GM20431 (cell line): ENCODE measurements around the gene APOE.
"Not testable (repeated sequence)": the region's sequence is repeated elsewhere in the genome, so short reads cannot be mapped to it uniquely, and the experiment has no call there.

ENCODE experiments used
- in situ Hi-C: fragments of 300-500 bp; cut with MseI, MboI; formaldehyde crosslinking; loops from one replicate; pipeline ENCODE4 v1.15.0; 2020; ENCODE audit warnings: low sequenced_read_pairs; ENCODE audit not compliant: unreplicated experiment

APOE gene

DNA sequence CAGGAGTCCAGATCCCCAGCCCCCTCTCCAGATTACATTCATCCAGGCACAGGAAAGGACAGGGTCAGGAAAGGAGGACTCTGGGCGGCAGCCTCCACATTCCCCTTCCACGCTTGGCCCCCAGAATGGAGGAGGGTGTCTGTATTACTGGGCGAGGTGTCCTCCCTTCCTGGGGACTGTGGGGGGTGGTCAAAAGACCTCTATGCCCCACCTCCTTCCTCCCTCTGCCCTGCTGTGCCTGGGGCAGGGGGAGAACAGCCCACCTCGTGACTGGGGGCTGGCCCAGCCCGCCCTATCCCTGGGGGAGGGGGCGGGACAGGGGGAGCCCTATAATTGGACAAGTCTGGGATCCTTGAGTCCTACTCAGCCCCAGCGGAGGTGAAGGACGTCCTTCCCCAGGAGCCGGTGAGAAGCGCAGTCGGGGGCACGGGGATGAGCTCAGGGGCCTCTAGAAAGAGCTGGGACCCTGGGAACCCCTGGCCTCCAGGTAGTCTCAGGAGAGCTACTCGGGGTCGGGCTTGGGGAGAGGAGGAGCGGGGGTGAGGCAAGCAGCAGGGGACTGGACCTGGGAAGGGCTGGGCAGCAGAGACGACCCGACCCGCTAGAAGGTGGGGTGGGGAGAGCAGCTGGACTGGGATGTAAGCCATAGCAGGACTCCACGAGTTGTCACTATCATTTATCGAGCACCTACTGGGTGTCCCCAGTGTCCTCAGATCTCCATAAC is at the start of gene APOE:
TSS of gene APOE (plus strand) at position 360 of the 724 bp plus-strand sequence. CDS start 829 bp downstream, outside the sequence.
- in situ Hi-C loops = loop anchor here (10.0 kb wide), 1 partner anchor 49 kb away; the partner anchor contains the start of gene CLPTM1

- in situ Hi-C loops = no loop called here
Observed at GRCh38 chr19:44856421-44857083, 49.0 kb upstream of the APOE start.

GRCh38 chr19:44857837-44858236 is 47.8 kb upstream of the APOE start:
- in situ Hi-C loops = no loop called here

DNA sequence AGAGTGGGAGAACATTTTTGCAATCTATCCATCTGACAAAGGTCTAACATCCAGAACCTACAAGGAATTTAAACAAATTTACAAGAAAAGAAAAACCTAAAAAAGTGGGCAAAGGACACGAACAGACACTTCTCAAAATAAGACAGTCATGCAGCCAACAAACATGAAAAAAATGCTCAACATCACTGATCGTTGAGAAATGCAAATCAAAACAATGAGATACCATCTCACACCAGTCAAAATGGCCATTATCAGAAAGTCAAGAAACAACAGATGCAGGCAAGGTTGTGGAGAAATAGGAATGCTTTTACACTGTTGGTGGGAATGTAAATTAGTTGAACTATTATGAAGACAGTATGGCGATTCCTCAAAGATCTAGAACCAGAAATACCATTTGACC is 44.0 kb upstream of the APOE start:
- in situ Hi-C loops = not testable (repeated sequence)

DNA sequence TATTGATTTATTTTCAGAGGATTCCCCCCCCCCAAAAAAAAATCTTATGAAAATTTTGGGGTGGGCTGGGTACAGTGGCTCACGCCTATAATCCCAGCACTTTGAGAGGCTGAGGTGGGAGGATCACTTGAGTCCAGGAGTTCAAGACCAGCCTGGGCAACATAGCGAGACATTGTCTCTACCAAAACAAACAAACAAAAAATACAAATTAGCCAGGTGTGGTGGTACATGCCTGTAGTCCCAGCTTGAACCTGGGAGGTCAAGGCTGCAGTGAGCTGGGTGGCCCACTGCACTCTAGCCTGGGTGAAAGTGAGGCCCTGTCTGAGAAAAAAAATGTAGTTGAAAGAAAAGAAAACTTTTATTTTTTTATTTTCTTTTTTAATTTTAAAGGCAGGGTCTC is 41.6 kb upstream of the APOE start:
- in situ Hi-C loops = no loop called here

DNA sequence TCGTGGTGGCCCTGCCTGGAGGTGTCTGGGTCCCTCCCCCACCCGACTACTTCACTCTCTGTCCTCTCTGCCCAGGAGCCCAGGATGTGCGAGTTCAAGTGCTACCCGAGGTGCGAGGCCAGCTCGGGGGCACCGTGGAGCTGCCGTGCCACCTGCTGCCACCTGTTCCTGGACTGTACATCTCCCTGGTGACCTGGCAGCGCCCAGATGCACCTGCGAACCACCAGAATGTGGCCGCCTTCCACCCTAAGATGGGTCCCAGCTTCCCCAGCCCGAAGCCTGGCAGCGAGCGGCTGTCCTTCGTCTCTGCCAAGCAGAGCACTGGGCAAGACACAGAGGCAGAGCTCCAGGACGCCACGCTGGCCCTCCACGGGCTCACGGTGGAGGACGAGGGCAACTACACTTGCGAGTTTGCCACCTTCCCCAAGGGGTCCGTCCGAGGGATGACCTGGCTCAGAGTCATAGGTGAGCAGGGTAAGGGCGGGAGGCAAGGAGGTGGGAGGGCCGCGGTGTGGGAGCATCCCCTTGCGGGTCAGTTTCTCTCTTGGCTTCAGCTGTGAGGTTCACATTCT is 40.3 kb upstream of the APOE start:
- in situ Hi-C loops = no loop called here

DNA sequence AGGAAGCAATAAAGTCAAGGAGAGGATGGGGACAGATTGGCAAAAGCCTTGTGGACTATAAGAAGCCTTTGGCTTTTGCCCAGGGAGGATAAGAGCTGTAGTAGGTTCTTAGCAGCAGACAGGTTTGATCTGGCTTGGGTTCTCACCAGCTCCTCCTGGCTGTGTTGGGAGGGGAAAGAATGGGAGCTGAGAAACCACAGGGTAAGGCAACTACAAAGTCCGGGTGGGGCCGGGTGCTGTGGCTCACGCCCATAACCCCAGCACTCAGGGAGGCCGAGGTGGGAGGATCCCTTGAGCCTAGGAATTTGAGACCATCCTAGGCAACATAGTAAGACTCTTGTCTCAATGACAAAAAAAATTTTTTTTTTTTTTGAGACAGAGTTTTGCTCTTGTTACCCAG is 38.9 kb upstream of the APOE start:
- in situ Hi-C loops = no loop called here

DNA sequence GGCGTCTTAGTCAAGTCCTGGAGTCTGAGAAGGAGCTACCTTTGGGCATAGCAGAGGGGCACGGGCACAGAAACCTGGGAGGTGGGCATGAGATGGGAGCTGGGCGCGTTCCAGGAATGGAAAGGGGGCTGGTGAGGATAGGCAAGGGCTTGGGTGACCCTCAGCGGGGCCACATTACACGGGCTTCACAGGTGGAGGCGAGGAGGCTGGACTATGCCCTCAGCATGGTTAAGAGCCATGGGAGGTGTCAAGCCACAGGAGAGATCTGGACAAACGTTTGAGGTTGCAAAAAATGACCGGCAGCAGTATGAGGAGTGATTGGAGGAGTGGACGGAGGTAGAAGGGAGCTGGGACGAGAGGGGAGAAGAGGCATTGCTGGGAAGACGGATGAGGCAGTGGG is 38.0 kb upstream of the APOE start:
- in situ Hi-C loops = no loop called here

- in situ Hi-C loops = no loop called here
Observed at GRCh38 chr19:44869733-44870470, 35.7 kb upstream of the APOE start.

- in situ Hi-C loops = no loop called here
Observed at GRCh38 chr19:44871809-44872208, 33.8 kb upstream of the APOE start.

GRCh38 chr19:44872661-44873060 is 32.9 kb upstream of the APOE start:
- in situ Hi-C loops = no loop called here

DNA sequence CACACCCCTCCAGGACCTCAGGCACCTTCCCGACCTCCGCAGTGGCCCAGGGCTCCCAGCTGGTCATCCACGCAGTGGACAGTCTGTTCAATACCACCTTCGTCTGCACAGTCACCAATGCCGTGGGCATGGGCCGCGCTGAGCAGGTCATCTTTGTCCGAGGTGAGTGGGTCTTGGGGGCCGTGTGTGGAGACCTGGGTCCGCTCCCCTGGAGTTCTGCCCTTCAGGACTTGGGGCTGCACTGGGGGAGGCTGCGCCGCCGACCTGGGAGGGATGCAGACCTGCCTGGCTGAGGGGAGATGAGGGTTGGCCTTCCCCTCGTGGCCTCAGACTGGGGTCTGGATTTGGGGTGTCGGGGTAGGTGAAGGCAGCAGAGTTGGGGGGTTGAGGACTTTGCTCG is 31.3 kb upstream of the APOE start:
- in situ Hi-C loops = no loop called here

GRCh38 chr19:44875666-44876451 is 29.7 kb upstream of the APOE start:
- in situ Hi-C loops = no loop called here

- in situ Hi-C loops = no loop called here
Observed at GRCh38 chr19:44876930-44877535, 28.6 kb upstream of the APOE start.

DNA sequence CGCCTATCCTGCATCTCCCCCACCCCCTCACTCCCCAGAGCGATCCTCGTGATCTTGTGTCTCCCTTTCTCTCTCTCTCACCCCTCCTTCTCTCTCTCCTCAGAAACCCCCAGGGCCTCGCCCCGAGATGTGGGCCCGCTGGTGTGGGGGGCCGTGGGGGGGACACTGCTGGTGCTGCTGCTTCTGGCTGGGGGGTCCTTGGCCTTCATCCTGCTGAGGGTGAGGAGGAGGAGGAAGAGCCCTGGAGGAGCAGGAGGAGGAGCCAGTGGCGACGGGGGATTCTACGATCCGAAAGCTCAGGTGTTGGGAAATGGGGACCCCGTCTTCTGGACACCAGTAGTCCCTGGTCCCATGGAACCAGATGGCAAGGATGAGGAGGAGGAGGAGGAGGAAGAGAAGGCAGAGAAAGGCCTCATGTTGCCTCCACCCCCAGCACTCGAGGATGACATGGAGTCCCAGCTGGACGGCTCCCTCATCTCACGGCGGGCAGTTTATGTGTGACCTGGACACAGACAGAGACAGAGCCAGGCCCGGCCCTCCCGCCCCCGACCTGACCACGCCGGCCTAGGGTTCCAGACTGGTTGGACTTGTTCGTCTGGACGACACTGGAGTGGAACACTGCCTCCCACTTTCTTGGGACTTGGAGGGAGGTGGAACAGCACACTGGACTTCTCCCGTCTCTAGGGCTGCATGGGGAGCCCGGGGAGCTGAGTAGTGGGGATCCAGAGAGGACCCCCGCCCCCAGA is 27.3 kb upstream of the APOE start:
- in situ Hi-C loops = no loop called here

GRCh38 chr19:44879309-44880065 is 26.1 kb upstream of the APOE start:
- in situ Hi-C loops = no loop called here

DNA sequence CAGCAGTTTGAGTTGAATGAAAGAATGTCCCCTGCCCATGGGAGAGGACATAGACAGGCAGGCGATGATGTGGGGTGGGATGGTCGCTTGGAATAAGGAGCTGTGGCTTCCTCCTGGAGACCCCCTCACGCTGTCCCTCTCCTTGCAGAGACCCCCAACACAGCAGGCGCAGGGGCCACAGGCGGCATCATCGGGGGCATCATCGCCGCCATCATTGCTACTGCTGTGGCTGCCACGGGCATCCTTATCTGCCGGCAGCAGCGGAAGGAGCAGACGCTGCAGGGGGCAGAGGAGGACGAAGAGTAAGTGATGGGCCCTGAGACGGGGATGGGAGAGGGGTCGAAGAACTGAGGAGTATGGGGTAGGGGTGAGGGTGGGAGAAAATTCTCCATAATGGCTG is 23.5 kb upstream of the APOE start:
- in situ Hi-C loops = no loop called here
